Activated naive CD4-positive, alpha-beta T cell treated with anti-CD3 and anti-CD28 coated beads for 36 hours (primary cell): ENCODE measurements around the gene ENPP3. TPM values are rescaled to one million over a fixed set of nuclear protein-coding genes. Genes with fewer than 3 reads are reported as not detected.

Experiments used
- CTCF ChIA-PET: fragments of 350-600 bp; sonication (Branson Sonifier 250); formaldehyde crosslinking; loops from one replicate; lab custom pipeline; 2021; ENCODE audit warnings: antibody characterized with exemption; lab: Charles Lee
- DNase-seq: peaks from one replicate; pipeline ENCODE4 v3.0.0-alpha.2; 2020
- H3K27ac Mint-ChIP-seq: one replicate; pipeline ENCODE4 v1.8.0; 2021; ENCODE audit warnings: mild to moderate bottlenecking, mixed read lengths
- H3K27me3 Mint-ChIP-seq: one replicate; pipeline ENCODE4 v1.8.0; 2021; ENCODE audit warnings: low read depth, mixed read lengths
- H3K36me3 Mint-ChIP-seq: one replicate; pipeline ENCODE4 v1.8.0; 2021; ENCODE audit warnings: low read depth, mixed read lengths
- H3K4me1 Mint-ChIP-seq: one replicate; pipeline ENCODE4 v1.8.0; 2021; ENCODE audit warnings: low read depth, mixed read lengths
- H3K4me3 Mint-ChIP-seq: one replicate; pipeline ENCODE4 v1.8.0; 2021; ENCODE audit warnings: mild to moderate bottlenecking, moderate library complexity, mixed read lengths
- H3K9me3 Mint-ChIP-seq: one replicate; pipeline ENCODE4 v1.8.0; 2021; ENCODE audit warnings: mixed read lengths
- intact Hi-C: fragments of 100-400 bp; cut with micrococcal nuclease; formaldehyde crosslinking; loops from one replicate; pipeline ENCODE4 v1.15.1; 2023
- total RNA-seq, 2 experiments: library from RNA; stranded (reverse); gene quantifications; one replicate each; pipeline ENCODE4 v1.2.3, GENCODE V29; 2021

Gene ENPP3
- total RNA-seq: 1 to 10 TPM in 1 of 2 experiments, under 1 TPM in 1; 0.96 to 1.2 TPM

- Mint-ChIP-seq H3K9me3 (no peaks in the 10 kb centered on the region), H3K27ac (no peak within 1 kb of the TSS), H3K4me1 (peaks cover 2% of the 10 kb centered on the region), H3K36me3 (no peaks in the 10 kb centered on the region), H3K4me3 (no peak within 1 kb of the TSS), H3K27me3 (no peaks in the 10 kb centered on the region)
- intact Hi-C loops: no loop called here
- DNase-seq: no peak
- CTCF ChIA-PET: interaction anchor here (0.7 to 4.2 kb wide), 3 partner anchors 9 to 224 kb away, joined by 4 to 33 read pairs (median 4); partner anchors contain the start of gene MED23
These were observed at the start of gene ENPP3 for GRCh38 chr6:131636880-131637792. TSS of gene ENPP3 (plus strand) at chr6:131637302. CDS start at chr6:131637385, 83 bp downstream.

- H3K27me3 Mint-ChIP-seq: no peaks in the 10 kb centered on the region
- no peak overlapping the region for H3K27ac Mint-ChIP-seq
- no peak overlapping the region for H3K4me3 Mint-ChIP-seq
- H3K4me1 Mint-ChIP-seq: no peaks in the 10 kb centered on the region
- intact Hi-C loops: no loop called here
- H3K36me3 Mint-ChIP-seq: peaks cover 31% of the 10 kb centered on the region
- CTCF ChIA-PET: interaction anchor here (0.5 kb wide), 1 partner anchor 67 kb away, joined by 3 read pairs; no protein-coding TSS in a partner anchor
- DNase-seq: no peak
- no peaks in the 10 kb centered on the region for H3K9me3 Mint-ChIP-seq
These were observed 49.2 kb upstream of the ENPP3 start for GRCh38 chr6:131587909-131588308.

GRCh38 chr6:131588643-131589042 lies 48.5 kb upstream of the ENPP3 start:
- intact Hi-C loops: no loop called here
- Mint-ChIP-seq H3K27me3 (no peaks in the 10 kb centered on the region), H3K4me1 (no peaks in the 10 kb centered on the region), H3K27ac (no peak overlapping the region), H3K9me3 (no peaks in the 10 kb centered on the region), H3K4me3 (no peak overlapping the region), H3K36me3 (peaks cover 32% of the 10 kb centered on the region)
- CTCF ChIA-PET: no interaction called here
- DNase-seq: no peak

- DNase-seq: no peak
- Mint-ChIP-seq H3K27me3 (no peaks in the 10 kb centered on the region), H3K9me3 (no peaks in the 10 kb centered on the region), H3K36me3 (peaks cover 30% of the 10 kb centered on the region), H3K4me1 (no peaks in the 10 kb centered on the region), H3K27ac (no peak overlapping the region), H3K4me3 (no peak overlapping the region)
- CTCF ChIA-PET: no interaction called here
- intact Hi-C loops: no loop called here
These were observed 44.2 kb upstream of the ENPP3 start for GRCh38 chr6:131592935-131593334.

GRCh38 chr6:131594074-131594473 lies 43.0 kb upstream of the ENPP3 start:
- DNase-seq: no peak
- CTCF ChIA-PET: interaction anchor here (0.6 kb wide), 1 partner anchor 28 kb away, joined by 3 read pairs; no protein-coding TSS in a partner anchor
- Mint-ChIP-seq H3K27ac (no peak overlapping the region), H3K9me3 (no peaks in the 10 kb centered on the region), H3K4me1 (no peaks in the 10 kb centered on the region), H3K4me3 (no peak overlapping the region), H3K36me3 (peaks cover 31% of the 10 kb centered on the region), H3K27me3 (no peaks in the 10 kb centered on the region)
- intact Hi-C loops: no loop called here

GRCh38 chr6:131597446-131597845 lies 39.7 kb upstream of the ENPP3 start:
- Mint-ChIP-seq H3K4me1 (no peaks in the 10 kb centered on the region), H3K27me3 (no peaks in the 10 kb centered on the region), H3K9me3 (no peaks in the 10 kb centered on the region), H3K36me3 (peaks cover 35% of the 10 kb centered on the region), H3K4me3 (no peak overlapping the region), H3K27ac (no peak overlapping the region)
- intact Hi-C loops: loop anchor here (2.0 kb wide), 1 partner anchor 79 kb away; no protein-coding TSS in a partner anchor
- no peak for DNase-seq
- CTCF ChIA-PET: interaction anchor here (0.6 to 1.6 kb wide), 2 partner anchors 14 to 102 kb away, joined by 3 read pairs; no protein-coding TSS in a partner anchor

- H3K27ac Mint-ChIP-seq: no peak overlapping the region
These were observed 36.4 kb upstream of the ENPP3 start for GRCh38 chr6:131600716-131601115.

GRCh38 chr6:131602781-131603312 lies 34.3 kb upstream of the ENPP3 start:
- no peak for DNase-seq
- Mint-ChIP-seq H3K36me3 (peaks cover 24% of the 10 kb centered on the region), H3K27ac (no peak overlapping the region), H3K9me3 (no peaks in the 10 kb centered on the region), H3K27me3 (no peaks in the 10 kb centered on the region), H3K4me1 (peaks cover 3% of the 10 kb centered on the region), H3K4me3 (no peak overlapping the region)
- intact Hi-C loops: no loop called here
- CTCF ChIA-PET: interaction anchor here (1.3 kb wide), 1 partner anchor 25 kb away, joined by 5 read pairs; the partner anchor contains the start of gene MED23

More at GRCh38 chr6:131600716-131601115, 36.4 kb upstream of the ENPP3 start:
- Mint-ChIP-seq H3K9me3 (no peaks in the 10 kb centered on the region), H3K36me3 (peaks cover 22% of the 10 kb centered on the region), H3K27me3 (no peaks in the 10 kb centered on the region), H3K4me1 (no peaks in the 10 kb centered on the region), H3K4me3 (no peak overlapping the region)
- CTCF ChIA-PET: interaction anchor here (1.8 kb wide), 1 partner anchor 9 kb away, joined by 5 read pairs; no protein-coding TSS in a partner anchor
- no peak for DNase-seq
- intact Hi-C loops: no loop called here

GRCh38 chr6:131613296-131613925 lies 23.7 kb upstream of the ENPP3 start:
- intact Hi-C loops: no loop called here
- CTCF ChIA-PET: interaction anchor here (1.2 to 4.8 kb wide), 2 partner anchors 15 to 18 kb away, joined by 3 to 34 read pairs; partner anchors contain the start of gene MED23
- Mint-ChIP-seq H3K36me3 (peaks cover 24% of the 10 kb centered on the region), H3K4me3 (no peak overlapping the region), H3K9me3 (no peaks in the 10 kb centered on the region), H3K4me1 (peaks cover 3% of the 10 kb centered on the region), H3K27me3 (no peaks in the 10 kb centered on the region), H3K27ac (no peak overlapping the region)
- no peak for DNase-seq

- H3K4me3 Mint-ChIP-seq: no peak overlapping the region
- no peaks in the 10 kb centered on the region for H3K27me3 Mint-ChIP-seq
- H3K4me1 Mint-ChIP-seq: peaks cover 3% of the 10 kb centered on the region
- DNase-seq: no peak
- intact Hi-C loops: no loop called here
- H3K27ac Mint-ChIP-seq: no peak overlapping the region
- H3K9me3 Mint-ChIP-seq: no peaks in the 10 kb centered on the region
- peaks cover 23% of the 10 kb centered on the region for H3K36me3 Mint-ChIP-seq
- CTCF ChIA-PET: interaction anchor here (4.8 kb wide), 1 partner anchor 13 kb away, joined by 34 read pairs; the partner anchor contains the start of gene MED23
These were observed 21.8 kb upstream of the ENPP3 start for GRCh38 chr6:131615275-131615674.

GRCh38 chr6:131627724-131628682 lies 9.1 kb upstream of the ENPP3 start, which contains the start of gene MED23:
TSS of gene MED23 (minus strand) at chr6:131628242. CDS start at chr6:131628049, 193 bp downstream.
- no peaks in the 10 kb centered on the region for H3K27me3 Mint-ChIP-seq
- CTCF ChIA-PET: interaction anchor here (0.6 to 3.0 kb wide), 37 partner anchors 8 to 878 kb away, joined by 3 to 34 read pairs (median 4); partner anchors contain the start of genes ENPP1 and ENPP3
- DNase-seq: peak; percentile 96
- intact Hi-C loops: loop anchor here (1.0 to 2.0 kb wide), 10 partner anchors 96 to 1187 kb away; partner anchors contain the start of genes AKAP7, EPB41L2 and RPS12
- peaks cover 29% of the 10 kb centered on the region for H3K4me1 Mint-ChIP-seq
- H3K9me3 Mint-ChIP-seq: no peaks in the 10 kb centered on the region
- peaks cover 7% of the 10 kb centered on the region for H3K36me3 Mint-ChIP-seq
- peak within 1 kb of the TSS; percentile 99 for H3K4me3 Mint-ChIP-seq
- H3K27ac Mint-ChIP-seq: peak within 1 kb of the TSS; percentile 92
